ENCODE data around the gene INTS7. TPM values are rescaled to one million over a fixed set of nuclear protein-coding genes. Genes with fewer than 3 reads are reported as not detected.
"Not testable (repeated sequence)": the region's sequence is repeated elsewhere in the genome, so short reads cannot be mapped to it uniquely, and the experiment has no call there.

Gene INTS7
- total and polyA plus RNA-seq, 5 donors from 2014 or later = 15.8 to 20.5 (median 16.7) TPM

DNA sequence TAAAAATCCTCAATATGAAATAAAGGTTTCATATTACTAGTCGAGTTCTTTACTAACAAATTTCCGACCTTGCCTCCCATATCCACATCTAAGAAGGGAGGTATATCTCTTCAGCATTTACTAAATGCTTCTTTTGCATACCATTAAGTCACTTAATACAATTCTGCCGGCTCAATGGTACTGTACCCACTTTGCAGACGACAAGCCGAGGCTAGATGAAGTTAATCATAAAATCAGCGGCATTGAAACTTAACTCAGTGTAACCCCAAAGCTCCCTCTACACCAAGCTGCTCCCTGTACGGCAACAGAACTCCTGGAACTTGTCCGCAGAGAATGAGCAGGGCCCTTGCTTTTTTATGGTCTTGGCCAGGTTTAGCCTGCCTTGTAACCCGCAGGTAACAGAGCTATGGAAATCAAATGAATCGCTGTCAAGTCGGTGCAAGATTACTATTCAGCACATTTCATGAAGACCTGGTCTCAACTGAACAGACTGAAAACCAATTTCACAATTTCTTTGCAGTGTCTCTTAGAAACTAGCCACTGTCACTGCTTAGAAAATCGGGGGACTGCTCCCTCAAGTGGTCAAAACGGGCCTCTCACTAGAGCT lies 738 bp downstream of the INTS7 start:
- Mint-ChIP-seq H3K27me3 (peaks cover 6% of the 10 kb centered on the region), H3K4me3 (peak overlapping the region; percentile 97 to 99 (median 98)), H3K36me3 (peaks cover 5% of the 10 kb centered on the region), H3K4me1 (peaks cover 36 to 76% (median 58%) of the 10 kb centered on the region in 4 donors), H3K9me3 (no peaks in the 10 kb centered on the region), H3K27ac (peak overlapping the region; percentile 96 to 99 (median 97))
- no peaks in the 10 kb centered on the region for H3K27me3 ChIP-seq (ENCODE audit: control insufficient read depth, insufficient read depth, low read length)
- peak overlapping the region; percentile 98 for H3K4me3 ChIP-seq (ENCODE audit: low read depth, low read length)
- peaks cover 52% of the 10 kb centered on the region for H3K4me1 ChIP-seq (ENCODE audit: control insufficient read depth, insufficient read depth, low read length, poor library complexity, severe bottlenecking)
- no peak for DNase-seq
- H3K27ac ChIP-seq (ENCODE audit: insufficient read depth, low read length, poor library complexity, severe bottlenecking) = peak overlapping the region; percentile 84
- ATAC-seq (ENCODE audit: low read depth in 2 of 2) = no peak
- no peaks in the 10 kb centered on the region for H3K9me3 ChIP-seq (ENCODE audit: control insufficient read depth in 2 of 2, low read length in 2 of 2)
- H3K36me3 ChIP-seq (ENCODE audit: control insufficient read depth, insufficient read depth, low read length) = no peaks in the 10 kb centered on the region

DNA sequence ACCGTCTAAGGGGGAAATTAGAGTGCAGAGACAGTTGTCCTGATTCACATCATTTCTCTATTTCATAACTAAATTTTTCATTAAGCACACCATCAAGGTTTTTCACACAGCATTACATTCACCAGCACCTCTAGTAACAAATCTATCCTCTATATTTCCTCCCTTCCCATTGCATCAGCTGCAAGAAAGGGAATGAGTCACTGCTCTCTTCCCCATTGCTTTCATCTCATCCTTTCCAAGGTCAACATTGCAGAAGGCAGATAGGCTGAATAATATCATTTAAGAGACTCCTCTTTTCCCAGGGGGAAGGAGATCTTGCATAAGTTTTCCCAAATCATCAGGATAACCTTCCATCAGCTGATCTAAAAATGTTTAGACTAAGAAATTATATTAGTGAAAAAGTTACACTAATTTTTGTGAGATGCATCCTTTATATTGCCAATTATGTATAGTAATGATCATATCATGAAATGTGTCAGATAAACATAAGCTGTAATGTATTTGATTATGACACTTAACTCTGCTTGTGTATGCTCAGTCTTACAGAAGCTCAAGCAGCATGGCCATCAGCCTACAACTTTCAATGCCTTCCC lies 4.3 kb downstream of the INTS7 start:
- Mint-ChIP-seq H3K36me3 (peaks cover 13% of the 10 kb centered on the region), H3K9me3 (no peaks in the 10 kb centered on the region), H3K4me1 (peaks cover 39 to 78% (median 60%) of the 10 kb centered on the region in 4 donors), H3K4me3 (peak overlapping the region in 3 of 4 donors; percentile 8 to 52 (median 9)), H3K27me3 (peaks cover 6% of the 10 kb centered on the region), H3K27ac (peak overlapping the region; percentile 27 to 49 (median 32))
- H3K27ac ChIP-seq (ENCODE audit: insufficient read depth, low read length, poor library complexity, severe bottlenecking) = no peak overlapping the region
- H3K9me3 ChIP-seq (ENCODE audit: control insufficient read depth in 2 of 2, low read length in 2 of 2) = no peaks in the 10 kb centered on the region
- no peaks in the 10 kb centered on the region for H3K36me3 ChIP-seq (ENCODE audit: control insufficient read depth, insufficient read depth, low read length)
- peak overlapping the region; percentile 22 for H3K4me3 ChIP-seq (ENCODE audit: low read depth, low read length)
- H3K27me3 ChIP-seq (ENCODE audit: control insufficient read depth, insufficient read depth, low read length) = no peaks in the 10 kb centered on the region
- ATAC-seq (ENCODE audit: low read depth in 2 of 2) = no peak
- DNase-seq = no peak
- H3K4me1 ChIP-seq (ENCODE audit: control insufficient read depth, insufficient read depth, low read length, poor library complexity, severe bottlenecking) = peaks cover 35% of the 10 kb centered on the region

DNA sequence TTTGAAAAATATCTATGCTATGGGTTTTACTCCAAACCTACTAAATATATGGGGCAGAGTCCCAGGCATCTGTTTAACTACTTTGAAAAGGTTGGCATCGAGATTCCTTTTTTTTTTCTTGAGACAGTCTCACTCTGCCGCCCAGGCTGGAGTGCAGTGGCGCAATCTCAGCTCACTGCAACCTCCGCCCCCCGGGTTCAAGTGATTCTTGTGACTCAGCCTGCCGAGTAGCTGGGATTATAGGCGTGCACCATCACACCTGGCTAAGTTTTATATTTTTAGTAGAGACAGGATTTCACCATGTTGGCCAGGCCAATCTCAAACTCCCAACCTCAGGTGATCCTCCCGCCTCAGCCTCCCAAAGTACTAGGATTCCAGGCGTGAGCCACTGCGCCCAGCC lies 7.6 kb downstream of the INTS7 start:
- not testable (repeated sequence) for H3K27me3 Mint-ChIP-seq; DNase-seq; H3K4me3 ChIP-seq (ENCODE audit: low read depth, low read length); H3K4me3 Mint-ChIP-seq; H3K27ac Mint-ChIP-seq; H3K27me3 ChIP-seq (ENCODE audit: control insufficient read depth, insufficient read depth, low read length); ATAC-seq (ENCODE audit: low read depth in 2 of 2); H3K9me3 ChIP-seq (ENCODE audit: control insufficient read depth in 2 of 2, low read length in 2 of 2); H3K27ac ChIP-seq (ENCODE audit: insufficient read depth, low read length, poor library complexity, severe bottlenecking); H3K36me3 ChIP-seq (ENCODE audit: control insufficient read depth, insufficient read depth, low read length); H3K9me3 Mint-ChIP-seq
- H3K4me1 ChIP-seq (ENCODE audit: control insufficient read depth, insufficient read depth, low read length, poor library complexity, severe bottlenecking) = peaks cover 19% of the 10 kb centered on the region
- Mint-ChIP-seq H3K36me3 (peaks cover 32% of the 10 kb centered on the region), H3K4me1 (peaks cover 36 to 55% (median 41%) of the 10 kb centered on the region in 4 donors)

DNA sequence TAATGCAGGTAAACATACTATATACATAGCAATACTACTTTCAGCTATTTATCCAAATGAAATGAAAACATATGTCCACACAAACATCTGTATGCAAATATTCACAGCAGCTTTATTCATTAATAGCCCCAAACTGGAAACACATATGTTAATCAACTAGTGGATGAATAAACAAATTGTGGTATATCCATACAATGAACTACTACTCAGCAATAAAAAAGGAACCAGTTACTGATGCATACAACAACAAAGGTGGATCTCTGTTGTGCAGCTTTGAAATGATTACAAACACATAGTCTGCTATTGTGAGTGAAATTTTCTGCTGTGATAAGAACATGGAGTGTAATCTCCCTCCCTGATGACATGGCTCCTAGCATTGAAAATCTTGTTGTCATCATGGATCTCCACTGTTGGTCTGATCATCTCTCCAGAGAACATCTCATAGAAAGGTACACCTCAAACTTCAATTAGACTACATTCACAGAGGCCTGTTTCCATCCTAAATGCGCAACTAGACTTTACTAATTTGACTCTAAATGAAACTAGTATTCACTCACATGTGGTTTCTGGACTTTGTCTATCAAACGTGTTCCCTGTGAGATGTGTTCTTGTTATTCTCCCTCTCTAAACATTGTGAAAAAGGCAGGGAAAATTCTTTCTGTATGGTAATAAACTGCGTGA lies 10.7 kb downstream of the INTS7 start:
- Mint-ChIP-seq H3K4me1 (peaks cover 19 to 40% (median 26%) of the 10 kb centered on the region in 4 donors), H3K27me3 (no peaks in the 10 kb centered on the region), H3K4me3 (no peak overlapping the region), H3K27ac (peak overlapping the region in 1 of 3 donors; percentile 27), H3K9me3 (peaks cover 0 to 4% (median 0%) of the 10 kb centered on the region in 7 donors), H3K36me3 (peaks cover 31% of the 10 kb centered on the region)
- ATAC-seq (ENCODE audit: low read depth in 2 of 2) = no peak
- H3K4me3 ChIP-seq (ENCODE audit: low read depth, low read length) = no peak overlapping the region
- peaks cover 13% of the 10 kb centered on the region for H3K36me3 ChIP-seq (ENCODE audit: control insufficient read depth, insufficient read depth, low read length)
- no peaks in the 10 kb centered on the region for H3K9me3 ChIP-seq (ENCODE audit: control insufficient read depth in 2 of 2, low read length in 2 of 2)
- H3K27me3 ChIP-seq (ENCODE audit: control insufficient read depth, insufficient read depth, low read length) = no peaks in the 10 kb centered on the region
- no peak for DNase-seq
- no peak overlapping the region for H3K27ac ChIP-seq (ENCODE audit: insufficient read depth, low read length, poor library complexity, severe bottlenecking)
- H3K4me1 ChIP-seq (ENCODE audit: control insufficient read depth, insufficient read depth, low read length, poor library complexity, severe bottlenecking) = no peaks in the 10 kb centered on the region

DNA sequence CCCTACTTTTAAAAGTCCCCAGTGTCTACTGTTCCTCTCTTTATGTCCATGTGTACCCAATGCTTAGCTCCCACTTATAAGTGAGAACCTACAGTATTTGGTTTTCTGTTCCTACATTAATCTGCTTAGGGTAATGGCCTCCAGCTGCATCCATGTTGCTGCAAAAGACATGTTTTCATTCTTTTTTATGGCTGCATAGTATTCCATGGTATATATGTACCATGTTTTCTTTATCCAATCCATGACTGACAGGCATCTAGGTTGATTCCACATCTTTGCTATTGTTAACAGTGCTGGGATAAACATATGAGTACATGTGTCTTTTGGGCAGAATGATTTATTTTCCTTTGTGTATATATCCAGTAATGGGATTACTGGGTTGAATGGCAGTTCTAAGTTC lies 12.4 kb downstream of the INTS7 start:
- H3K9me3 Mint-ChIP-seq; H3K4me1 ChIP-seq (ENCODE audit: control insufficient read depth, insufficient read depth, low read length, poor library complexity, severe bottlenecking); H3K9me3 ChIP-seq (ENCODE audit: control insufficient read depth in 2 of 2, low read length in 2 of 2); H3K27ac ChIP-seq (ENCODE audit: insufficient read depth, low read length, poor library complexity, severe bottlenecking); ATAC-seq (ENCODE audit: low read depth in 2 of 2); H3K4me3 ChIP-seq (ENCODE audit: low read depth, low read length); H3K27me3 ChIP-seq (ENCODE audit: control insufficient read depth, insufficient read depth, low read length); H3K27ac Mint-ChIP-seq; H3K4me3 Mint-ChIP-seq; DNase-seq; H3K27me3 Mint-ChIP-seq: not testable (repeated sequence)
- H3K4me1 Mint-ChIP-seq = peaks cover 12 to 27% (median 16%) of the 10 kb centered on the region in 4 donors
- peaks cover 15% of the 10 kb centered on the region for H3K36me3 ChIP-seq (ENCODE audit: control insufficient read depth, insufficient read depth, low read length)
- peaks cover 31% of the 10 kb centered on the region for H3K36me3 Mint-ChIP-seq

DNA sequence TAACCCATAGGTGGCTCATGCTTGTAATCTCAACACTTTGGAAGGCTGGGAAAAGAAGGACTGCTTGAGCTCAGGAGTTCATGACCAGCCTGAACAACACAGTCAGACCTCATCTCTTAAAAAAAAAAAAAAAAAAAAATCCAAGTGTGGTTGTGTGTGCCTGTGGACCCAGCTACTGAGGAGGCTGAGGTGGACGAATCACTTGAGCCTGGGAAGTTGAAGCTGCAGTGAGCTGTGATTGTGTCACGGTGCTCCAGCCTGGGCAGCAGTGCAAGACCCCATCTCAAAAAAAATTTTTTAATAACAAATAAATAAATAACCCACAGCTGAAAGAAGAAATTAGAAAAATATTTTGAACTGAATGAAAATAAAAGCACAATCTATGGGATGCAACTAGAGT lies 13.8 kb downstream of the INTS7 start:
- H3K9me3 ChIP-seq (ENCODE audit: control insufficient read depth in 2 of 2, low read length in 2 of 2) = no peaks in the 10 kb centered on the region
- peaks cover 15% of the 10 kb centered on the region for H3K36me3 ChIP-seq (ENCODE audit: control insufficient read depth, insufficient read depth, low read length)
- peaks cover 37% of the 10 kb centered on the region for H3K36me3 Mint-ChIP-seq
- no peak overlapping the region for H3K27ac ChIP-seq (ENCODE audit: insufficient read depth, low read length, poor library complexity, severe bottlenecking)
- DNase-seq (no peak), ATAC-seq (ENCODE audit: low read depth in 2 of 2) (no peak)
- peaks cover 6 to 18% (median 10%) of the 10 kb centered on the region in 4 donors for H3K4me1 Mint-ChIP-seq
- no peaks in the 10 kb centered on the region for H3K27me3 Mint-ChIP-seq
- no peaks in the 10 kb centered on the region for H3K27me3 ChIP-seq (ENCODE audit: control insufficient read depth, insufficient read depth, low read length)
- no peaks in the 10 kb centered on the region for H3K4me1 ChIP-seq (ENCODE audit: control insufficient read depth, insufficient read depth, low read length, poor library complexity, severe bottlenecking)
- H3K4me3 Mint-ChIP-seq = no peak overlapping the region
- H3K9me3 Mint-ChIP-seq = peaks cover 0 to 4% (median 0%) of the 10 kb centered on the region in 7 donors
- no peak overlapping the region for H3K4me3 ChIP-seq (ENCODE audit: low read depth, low read length)
- H3K27ac Mint-ChIP-seq = no peak overlapping the region

DNA sequence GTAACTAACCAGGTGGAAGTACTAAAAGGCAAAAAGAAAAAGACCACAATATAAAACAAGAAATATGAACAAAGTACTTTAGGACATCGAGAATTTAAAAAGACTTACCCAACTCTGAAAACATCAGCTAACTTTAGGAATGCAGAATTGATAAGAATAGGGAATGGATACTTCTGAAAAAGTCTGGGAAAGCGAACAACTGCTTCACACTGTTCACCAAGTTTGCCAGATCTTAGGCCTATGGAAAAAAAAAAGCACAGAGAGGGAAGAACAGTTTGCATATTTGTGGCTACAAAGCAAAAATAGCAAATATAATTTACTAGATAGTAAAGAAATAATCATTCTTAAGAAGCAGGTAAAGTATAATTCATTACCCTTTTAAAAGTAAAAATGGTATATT lies 14.4 kb downstream of the INTS7 start:
- peaks cover 41% of the 10 kb centered on the region for H3K36me3 Mint-ChIP-seq
- peaks cover 19% of the 10 kb centered on the region for H3K36me3 ChIP-seq (ENCODE audit: control insufficient read depth, insufficient read depth, low read length)
- H3K4me1 Mint-ChIP-seq = peaks cover 4 to 17% (median 8%) of the 10 kb centered on the region in 4 donors
- no peak overlapping the region for H3K27ac Mint-ChIP-seq
- no peaks in the 10 kb centered on the region for H3K4me1 ChIP-seq (ENCODE audit: control insufficient read depth, insufficient read depth, low read length, poor library complexity, severe bottlenecking)
- ATAC-seq (ENCODE audit: low read depth in 2 of 2) = no peak
- no peaks in the 10 kb centered on the region for H3K9me3 ChIP-seq (ENCODE audit: control insufficient read depth in 2 of 2, low read length in 2 of 2)
- H3K9me3 Mint-ChIP-seq = peaks cover 0 to 4% (median 0%) of the 10 kb centered on the region in 7 donors
- no peak overlapping the region for H3K4me3 ChIP-seq (ENCODE audit: low read depth, low read length)
- DNase-seq = no peak
- H3K27me3 ChIP-seq (ENCODE audit: control insufficient read depth, insufficient read depth, low read length) = no peaks in the 10 kb centered on the region
- H3K4me3 Mint-ChIP-seq = no peak overlapping the region
- no peaks in the 10 kb centered on the region for H3K27me3 Mint-ChIP-seq
- no peak overlapping the region for H3K27ac ChIP-seq (ENCODE audit: insufficient read depth, low read length, poor library complexity, severe bottlenecking)

All from CD4-positive, CD25-positive, alpha-beta regulatory T cell (primary cell).